HEK293T (cell line): ENCODE measurements around the gene PITX1.

Experiments
- ARNT ChIP-seq: fragments of 450-650 bp; IDR thresholded peaks from 2 replicates; pipeline ENCODE4 v1.6.1; 2017; ENCODE audit warnings: mild to moderate bottlenecking
- BHLHE40 ChIP-seq: fragments of 450-650 bp; IDR thresholded peaks from 2 replicates; pipeline ENCODE4 v1.6.1; 2016; ENCODE audit warnings: mild to moderate bottlenecking, moderate library complexity, borderline replicate concordance
- CTBP1 ChIP-seq: fragments of 450-650 bp; IDR thresholded peaks from 2 replicates; pipeline ENCODE4 v1.6.1; 2016; ENCODE audit warnings: borderline replicate concordance
- ELF4 ChIP-seq: fragments of 450-650 bp; IDR thresholded peaks from 2 replicates; pipeline ENCODE4 v1.6.1; 2017; ENCODE audit warnings: antibody characterized with exemption
- FOXA1 ChIP-seq: fragments of 450-650 bp; IDR thresholded peaks from 2 replicates; pipeline ENCODE4 v1.6.1; 2016; ENCODE audit warnings: mild to moderate bottlenecking
- FOXK2 ChIP-seq: fragments of 450-650 bp; IDR thresholded peaks from 2 replicates; pipeline ENCODE4 v1.6.1; 2016; ENCODE audit warnings: mild to moderate bottlenecking
- FOXM1 ChIP-seq: fragments of 450-650 bp; IDR thresholded peaks from 2 replicates; pipeline ENCODE4 v1.6.1; 2017; ENCODE audit warnings: mild to moderate bottlenecking, borderline replicate concordance
- HDGF ChIP-seq: fragments of 450-650 bp; IDR thresholded peaks from 2 replicates; pipeline ENCODE4 v1.6.1; 2017; ENCODE audit warnings: antibody characterized with exemption, borderline replicate concordance
- L3MBTL2 ChIP-seq: fragments of 450-650 bp; conservative IDR thresholded peaks from 2 replicates; pipeline ENCODE4 v1.6.1; 2016; ENCODE audit warnings: mild to moderate bottlenecking
- PKNOX1 ChIP-seq: fragments of 450-650 bp; IDR thresholded peaks from 2 replicates; pipeline ENCODE4 v1.6.1; 2016
- SP1 ChIP-seq: fragments of 450-650 bp; IDR thresholded peaks from 2 replicates; pipeline ENCODE4 v1.6.1; 2017
- TARDBP ChIP-seq: fragments of 450-650 bp; IDR thresholded peaks from 2 replicates; pipeline ENCODE4 v1.6.1; 2016

GRCh38 chr5:135030956-135031812, 2.8 kb downstream of the PITX1 start:
- TF ChIP-seq FOXA1 (no peak), L3MBTL2 (no peak), PKNOX1 (no peak), FOXK2 (no peak), HDGF (no peak), FOXM1 (no peak), TARDBP (no peak), ARNT (no peak), ELF4 (no peak), SP1 (no peak), BHLHE40 (no peak), CTBP1 (no peak)
